Muscle layer of duodenum (tissue), 2 donors: ENCODE data around the gene TCFL5.

ENCODE experiments used
- H3K27ac ChIP-seq: one replicate; pipeline ENCODE4 v1.7.0; 2013; ENCODE audit warnings: mild to moderate bottlenecking, low read length
- H3K27me3 ChIP-seq: one replicate; pipeline ENCODE4 v1.7.0; 2013; ENCODE audit warnings: low read depth, mild to moderate bottlenecking, control low read depth, low read length
- H3K36me3 ChIP-seq, 2 donors: one replicate each; pipeline ENCODE4 v1.7.0; 2013; ENCODE audit warnings: low read length in 2 of 2, control low read depth in 1 of 2, mild to moderate bottlenecking in 1 of 2; ENCODE audit not compliant: insufficient read depth in 2 of 2, control insufficient read depth in 1 of 2
- H3K4me1 ChIP-seq, 2 donors: one replicate each; pipeline ENCODE4 v1.7.0; 2013; ENCODE audit warnings: low read length in 2 of 2, mild to moderate bottlenecking in 2 of 2, control low read depth in 1 of 2, moderate library complexity in 1 of 2; ENCODE audit not compliant: insufficient read depth in 2 of 2, control insufficient read depth in 1 of 2
- H3K4me3 ChIP-seq, 2 donors: one replicate each; pipeline ENCODE4 v1.7.0; 2013; ENCODE audit warnings: low read length in 2 of 2, low read depth in 1 of 2, mild to moderate bottlenecking in 1 of 2
- H3K9me3 ChIP-seq, 2 donors: one replicate each; pipeline ENCODE4 v1.7.0; 2013; ENCODE audit warnings: low read length in 2 of 2, control low read depth in 1 of 2, mild to moderate bottlenecking in 1 of 2; ENCODE audit not compliant: control insufficient read depth in 1 of 2
- donor health status: healthy.

TCFL5 gene

DNA sequence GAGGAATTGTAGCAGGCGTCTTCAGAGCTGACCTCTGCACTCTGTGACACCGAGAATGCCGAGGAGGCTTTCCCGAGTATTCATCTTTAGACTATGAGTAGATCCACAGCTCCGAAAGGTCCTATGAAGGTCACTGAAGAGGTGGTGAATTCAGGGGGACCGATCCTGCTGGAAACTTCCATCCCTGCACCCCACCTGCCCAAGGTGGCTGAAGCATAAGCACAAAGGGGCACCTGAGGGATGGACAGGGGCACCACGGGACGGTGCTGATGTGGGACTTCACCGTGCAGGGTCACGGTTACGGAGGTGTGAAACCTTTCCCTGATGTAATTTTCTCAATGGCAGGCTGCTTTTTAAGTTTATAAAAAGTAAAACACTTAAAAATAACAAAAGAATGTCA lies 40.3 kb upstream of the TCFL5 start:
- Histone ChIP-seq H3K9me3 (no peaks in the 10 kb centered on the region), H3K27ac (no peak overlapping the region), H3K27me3 (no peaks in the 10 kb centered on the region), H3K4me3 (no peak overlapping the region), H3K4me1 (peaks cover 5 to 14% of the 10 kb centered on the region in 2 donors), H3K36me3 (peaks cover 38 to 46% of the 10 kb centered on the region in 2 donors)

DNA sequence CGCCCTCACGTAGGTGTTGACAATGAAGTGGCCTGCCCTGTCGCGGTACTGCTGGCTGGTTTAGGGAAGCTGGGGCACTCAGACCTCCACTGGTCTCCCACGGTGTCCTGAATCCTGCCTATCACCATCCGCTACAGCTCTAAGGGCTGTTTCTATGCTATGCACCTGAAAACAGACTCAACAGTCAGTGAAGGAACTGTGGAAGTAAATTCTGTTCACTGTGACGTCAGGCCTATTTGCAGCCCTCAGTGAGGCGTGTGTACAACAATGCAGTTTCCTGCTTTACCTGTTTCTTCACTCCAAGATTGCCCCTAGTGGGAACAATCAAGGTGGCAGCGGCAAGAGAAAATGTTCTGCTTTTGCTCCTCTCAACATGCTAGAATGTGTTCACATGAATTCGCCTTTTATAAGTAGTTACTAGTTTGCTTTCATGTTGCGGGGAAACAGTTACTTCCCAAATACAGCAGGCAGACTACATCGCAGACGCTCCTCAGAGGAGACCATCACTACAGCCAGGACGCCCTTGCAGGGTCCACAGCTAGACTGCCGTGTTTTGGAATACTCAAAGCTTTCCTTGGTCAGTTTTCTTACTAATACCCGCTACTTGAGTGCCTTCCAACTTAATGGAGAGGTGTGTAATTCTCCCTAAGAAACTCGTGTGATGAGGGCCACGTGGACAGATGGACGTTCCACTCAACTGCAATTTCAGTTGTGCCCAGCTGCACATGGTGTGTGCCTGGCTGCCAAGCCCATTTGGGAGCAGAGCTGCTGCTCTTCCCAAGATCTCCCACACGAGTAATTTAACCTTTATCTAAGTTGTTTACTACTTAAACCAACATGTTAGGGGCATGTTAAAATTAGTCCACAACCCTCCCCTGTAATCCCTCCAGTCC lies 39.3 kb upstream of the TCFL5 start:
- peaks cover 5 to 14% of the 10 kb centered on the region in 2 donors for H3K4me1 ChIP-seq
- peak overlapping the region; percentile 36 for H3K27ac ChIP-seq
- H3K36me3 ChIP-seq = peaks cover 37 to 38% of the 10 kb centered on the region in 2 donors
- H3K9me3 ChIP-seq = no peaks in the 10 kb centered on the region
- H3K27me3 ChIP-seq = no peaks in the 10 kb centered on the region
- no peak overlapping the region for H3K4me3 ChIP-seq

DNA sequence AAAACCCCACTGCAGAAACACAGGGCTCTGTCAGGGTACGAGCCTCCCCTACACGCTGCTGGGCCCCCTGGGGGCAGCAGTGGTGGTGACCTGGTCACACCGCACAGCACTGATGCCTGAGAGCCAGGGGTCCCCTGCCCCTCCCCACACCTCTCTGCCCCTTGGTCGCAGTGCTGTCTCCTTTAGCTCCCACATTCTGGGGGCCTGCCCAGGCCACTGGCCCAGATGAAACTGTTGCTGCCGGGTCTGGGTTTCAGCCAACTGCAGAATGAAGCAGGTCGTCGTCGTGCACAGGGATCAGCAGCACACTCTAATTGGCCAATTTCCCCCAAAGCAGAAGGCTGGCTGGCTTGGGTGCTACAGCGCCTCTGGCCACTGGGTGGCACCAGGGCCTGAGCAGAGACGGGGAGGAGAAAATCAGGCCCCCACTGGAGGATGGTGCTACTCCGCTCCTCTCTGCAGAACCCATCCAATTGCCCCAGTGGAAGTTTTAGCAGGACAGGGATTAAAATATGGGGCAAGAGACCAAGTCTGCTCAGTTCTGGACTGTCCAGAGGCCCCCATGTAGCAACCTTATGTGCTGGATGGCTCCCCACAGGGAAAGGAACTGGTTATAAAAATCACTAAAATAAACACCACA lies 38.5 kb upstream of the TCFL5 start:
- H3K9me3 ChIP-seq = no peaks in the 10 kb centered on the region

DNA sequence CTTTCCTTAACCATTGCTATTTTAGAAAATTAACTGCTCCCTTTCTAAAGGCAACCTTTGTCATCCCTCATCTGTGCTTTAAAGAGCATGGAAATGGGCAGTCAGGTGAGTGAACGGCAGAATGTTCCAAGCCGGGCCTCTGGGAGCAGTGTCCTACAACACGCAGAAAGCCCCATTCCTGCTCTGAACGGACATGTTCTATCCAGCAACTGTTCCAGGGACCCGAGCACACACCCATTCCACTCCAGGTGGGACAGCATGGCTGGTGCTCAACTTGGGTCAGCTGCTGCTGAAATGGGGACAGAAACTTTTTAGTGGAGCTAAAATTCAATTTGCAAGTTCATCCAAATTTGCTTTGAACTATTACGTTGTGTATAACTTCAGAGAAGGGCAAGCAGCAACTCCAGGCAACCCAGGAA lies 38.0 kb upstream of the TCFL5 start:
- H3K27ac ChIP-seq = no peak overlapping the region
- no peaks in the 10 kb centered on the region for H3K27me3 ChIP-seq
- no peak overlapping the region for H3K4me3 ChIP-seq
- peaks cover 5 to 14% of the 10 kb centered on the region in 2 donors for H3K4me1 ChIP-seq
- H3K36me3 ChIP-seq = peaks cover 31 to 37% of the 10 kb centered on the region in 2 donors
- H3K9me3 ChIP-seq = no peaks in the 10 kb centered on the region

More for the DNA sequence above, 38.5 kb upstream of the TCFL5 start:
- Histone ChIP-seq H3K4me3 (peak overlapping the region in 1 of 2 donors; percentile 15), H3K27me3 (no peaks in the 10 kb centered on the region), H3K36me3 (peaks cover 32 to 37% of the 10 kb centered on the region in 2 donors), H3K27ac (peak overlapping the region; percentile 36), H3K4me1 (peaks cover 5 to 14% of the 10 kb centered on the region in 2 donors)

DNA sequence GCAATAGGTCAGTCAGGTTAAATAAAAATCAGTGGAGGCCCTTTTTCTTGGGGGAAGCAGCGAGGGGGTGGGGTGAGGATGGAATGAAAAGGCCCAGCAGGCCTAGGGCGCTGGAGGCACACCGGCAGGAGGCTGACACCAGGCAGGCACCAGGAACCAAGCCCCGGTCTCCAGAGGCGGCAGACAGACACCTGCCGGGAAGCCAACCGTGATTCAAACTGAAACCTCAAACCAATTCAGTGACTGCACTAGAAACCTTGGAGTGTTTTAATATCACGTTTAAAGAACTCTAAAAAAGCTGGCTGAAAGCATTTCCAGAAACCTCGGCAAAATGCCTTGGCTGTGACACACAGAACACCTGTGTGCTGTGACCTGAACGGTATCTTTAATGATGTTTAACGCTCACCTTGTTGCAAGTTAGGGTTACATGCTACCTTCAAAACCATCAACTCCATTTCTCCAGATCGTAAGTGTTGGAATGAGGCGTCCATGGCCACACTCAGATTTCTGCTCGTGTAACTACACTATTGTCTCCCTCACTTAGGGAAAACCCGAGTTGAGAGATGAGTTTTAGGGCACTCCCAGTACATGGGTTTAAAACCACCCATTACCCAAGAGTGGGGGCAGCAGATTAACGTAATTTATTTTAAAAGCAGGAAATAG lies 37.5 kb upstream of the TCFL5 start:
- no peaks in the 10 kb centered on the region for H3K9me3 ChIP-seq
- no peak overlapping the region for H3K27ac ChIP-seq
- H3K4me1 ChIP-seq = peaks cover 5 to 14% of the 10 kb centered on the region in 2 donors
- H3K27me3 ChIP-seq = no peaks in the 10 kb centered on the region
- H3K4me3 ChIP-seq = no peak overlapping the region
- H3K36me3 ChIP-seq = peaks cover 36 to 41% of the 10 kb centered on the region in 2 donors

DNA sequence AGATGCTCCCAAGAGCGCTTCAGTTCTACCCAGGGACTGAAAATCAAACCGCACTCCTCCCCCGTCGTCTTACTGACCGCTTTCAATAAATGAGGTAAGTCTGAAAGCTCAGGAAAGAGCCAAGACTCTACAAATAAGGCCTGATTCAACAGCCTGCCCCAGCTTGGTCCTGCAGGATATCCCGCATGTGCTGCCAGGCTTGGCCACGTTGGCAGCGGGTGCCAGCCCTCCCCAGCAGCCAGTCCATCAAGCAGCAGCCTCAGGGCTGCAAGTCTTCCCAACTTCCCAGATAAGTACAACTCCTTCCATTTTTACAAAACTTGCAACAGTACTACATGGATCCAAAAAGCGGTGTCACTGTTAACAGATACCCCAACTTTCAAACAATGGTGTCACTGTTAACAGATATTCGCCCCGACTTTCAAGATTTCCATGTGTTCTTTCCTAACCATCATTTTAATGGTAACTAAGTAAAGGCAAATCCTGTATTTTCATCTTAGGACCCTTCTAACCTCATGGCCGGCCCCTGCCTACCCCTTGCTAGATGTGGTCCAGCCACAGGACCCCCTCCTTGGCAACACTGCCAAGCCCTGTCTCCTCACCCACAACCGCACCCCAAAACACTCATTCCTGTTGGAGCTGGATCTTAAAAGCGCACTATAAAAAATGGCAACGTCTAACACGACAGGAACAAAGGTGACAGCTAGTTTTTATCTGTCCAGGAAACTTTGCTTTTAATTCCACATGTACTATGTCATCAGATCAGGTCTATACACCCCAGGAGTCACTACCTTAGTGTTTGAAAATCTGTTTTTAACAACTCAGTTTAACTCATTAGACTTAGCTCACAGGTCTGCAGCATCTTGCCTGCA lies 36.7 kb upstream of the TCFL5 start:
- H3K4me1 ChIP-seq = peaks cover 5 to 14% of the 10 kb centered on the region in 2 donors
- no peaks in the 10 kb centered on the region for H3K9me3 ChIP-seq
- H3K27ac ChIP-seq = no peak overlapping the region
- H3K36me3 ChIP-seq = peaks cover 38 to 41% of the 10 kb centered on the region in 2 donors
- H3K27me3 ChIP-seq = no peaks in the 10 kb centered on the region
- no peak overlapping the region for H3K4me3 ChIP-seq

DNA sequence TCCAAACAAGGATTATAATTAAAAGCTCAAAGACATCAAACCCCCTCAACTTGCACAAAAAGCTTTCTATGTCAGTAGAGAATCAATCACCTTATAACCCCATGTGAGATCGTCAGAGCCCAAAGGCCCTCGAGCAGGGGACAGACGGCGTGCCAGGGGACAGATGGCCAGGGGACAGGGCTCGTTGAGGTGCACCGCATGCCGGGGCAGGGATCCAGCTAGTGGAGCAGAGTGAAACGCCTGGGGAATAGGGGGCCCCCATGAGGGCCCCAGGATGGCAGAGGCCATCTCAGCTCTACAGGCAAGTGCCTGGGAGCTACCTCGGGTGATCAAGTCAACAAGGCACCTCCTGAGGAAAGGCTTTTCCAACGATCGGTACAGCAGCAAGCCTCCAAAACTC lies 36.0 kb upstream of the TCFL5 start:
- Histone ChIP-seq H3K27me3 (no peaks in the 10 kb centered on the region), H3K27ac (no peak overlapping the region), H3K36me3 (peaks cover 38 to 45% of the 10 kb centered on the region in 2 donors), H3K9me3 (no peaks in the 10 kb centered on the region), H3K4me3 (no peak overlapping the region), H3K4me1 (peaks cover 5 to 14% of the 10 kb centered on the region in 2 donors)

DNA sequence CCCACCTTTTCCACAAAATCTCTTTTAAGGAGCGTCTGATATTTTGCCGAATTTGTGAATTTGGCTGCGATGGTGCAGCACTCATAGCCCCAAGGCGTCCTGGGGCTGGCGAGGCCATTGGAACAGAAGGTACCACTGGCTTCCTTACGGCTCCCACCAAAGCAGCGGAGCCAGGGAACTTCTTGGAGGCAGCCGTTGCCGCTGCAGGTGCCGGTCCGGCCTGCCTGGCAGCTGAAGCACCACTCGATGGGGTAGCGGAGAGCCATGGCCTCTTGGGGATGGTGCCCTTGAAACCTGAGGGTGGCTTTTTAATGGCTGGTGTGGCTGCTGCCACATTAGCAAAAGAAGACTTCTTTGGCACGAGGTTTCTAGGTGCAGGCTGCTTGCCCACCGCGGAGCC lies 34.9 kb upstream of the TCFL5 start:
- Histone ChIP-seq H3K27me3 (no peaks in the 10 kb centered on the region), H3K36me3 (peaks cover 42 to 53% of the 10 kb centered on the region in 2 donors), H3K4me1 (peaks cover 5 to 14% of the 10 kb centered on the region in 2 donors), H3K4me3 (no peak overlapping the region), H3K9me3 (no peaks in the 10 kb centered on the region), H3K27ac (no peak overlapping the region)

DNA sequence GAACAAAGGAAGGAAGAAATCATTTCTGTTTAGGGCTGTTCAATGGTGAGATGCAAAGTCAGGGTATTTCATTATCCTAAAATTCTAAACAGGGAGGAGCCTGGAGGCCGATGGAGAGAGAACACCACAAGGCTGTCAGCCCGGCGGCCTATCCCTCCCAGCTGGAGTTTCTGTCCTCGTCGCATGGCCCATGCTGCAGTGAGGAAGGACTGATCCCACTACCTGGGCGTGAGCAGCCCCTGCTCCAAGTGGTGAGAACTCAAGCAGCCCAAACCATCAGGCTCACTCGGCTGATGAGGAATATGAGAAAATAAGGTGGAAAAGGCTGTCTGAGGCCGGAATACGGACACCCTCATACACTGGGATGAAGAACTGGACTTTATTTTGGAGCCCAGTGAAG lies 33.9 kb upstream of the TCFL5 start:
- no peaks in the 10 kb centered on the region for H3K27me3 ChIP-seq
- H3K4me3 ChIP-seq = no peak overlapping the region
- H3K4me1 ChIP-seq = peaks cover 5 to 11% of the 10 kb centered on the region in 2 donors
- H3K36me3 ChIP-seq = peaks cover 48 to 63% of the 10 kb centered on the region in 2 donors
- H3K27ac ChIP-seq = no peak overlapping the region
- no peaks in the 10 kb centered on the region for H3K9me3 ChIP-seq

DNA sequence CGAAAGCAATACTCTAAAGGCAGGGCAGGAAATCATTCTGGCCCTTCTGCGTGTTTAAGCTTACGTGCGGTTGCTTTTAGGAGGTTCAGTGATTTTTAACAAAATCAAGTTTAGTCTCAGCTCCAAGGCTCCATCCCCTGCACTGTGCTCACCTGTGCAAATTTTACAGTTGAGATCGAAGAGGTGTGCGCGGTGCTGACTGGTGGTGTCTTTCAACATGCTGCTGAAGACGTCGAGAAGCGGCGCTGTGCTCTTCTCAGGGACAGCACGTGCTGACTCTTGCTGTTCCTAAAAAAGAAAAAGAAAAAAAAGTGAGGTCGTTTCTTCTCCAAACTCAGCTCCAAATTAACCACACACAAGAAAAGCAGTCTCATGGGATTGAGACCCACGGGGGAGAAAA lies 32.6 kb upstream of the TCFL5 start:
- H3K36me3 ChIP-seq = peaks cover 61 to 76% of the 10 kb centered on the region in 2 donors
- no peaks in the 10 kb centered on the region for H3K4me1 ChIP-seq

More for the DNA sequence above, 32.6 kb upstream of the TCFL5 start:
- Histone ChIP-seq H3K27ac (no peak overlapping the region), H3K9me3 (no peaks in the 10 kb centered on the region), H3K27me3 (no peaks in the 10 kb centered on the region), H3K4me3 (no peak overlapping the region)
